ENCODE results near the gene GTF3C6.

DNA sequence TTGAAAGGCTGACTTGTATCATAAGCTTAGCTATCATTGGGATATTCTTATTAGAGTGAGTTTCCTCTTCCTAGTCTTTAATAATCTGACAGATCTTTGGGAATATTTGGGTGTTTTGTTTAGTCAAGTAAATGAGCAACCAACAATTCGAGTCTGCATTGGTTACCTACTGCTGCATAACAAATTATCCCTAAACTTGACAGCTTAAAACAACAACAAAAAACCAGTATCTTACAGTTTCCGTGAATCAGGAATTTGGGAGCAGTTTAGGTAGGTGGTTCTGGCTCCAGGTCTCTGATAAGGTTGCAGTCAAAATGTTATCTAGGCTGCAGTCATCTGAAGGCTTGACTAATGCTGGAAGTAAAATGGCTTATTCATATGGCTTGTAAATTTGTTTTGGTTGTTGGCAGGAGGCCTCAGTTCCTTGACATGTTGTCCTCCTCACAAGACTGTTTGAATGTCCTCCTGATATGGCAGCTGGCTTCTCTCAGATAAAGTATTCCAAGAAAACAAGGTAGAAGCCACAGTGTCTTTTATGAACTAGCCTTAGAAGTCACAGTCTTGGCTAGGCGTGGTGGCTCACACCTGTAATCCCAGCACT, 7.2 kb downstream of the GTF3C6 start:
- TF ChIP-seq CTCF (IDR thresholded peaks at IDR 0.05) (no peak), POLR2AphosphoS5 (IDR thresholded peaks at IDR 0.05; ENCODE audit: insufficient read depth in 1 of 2, low read depth in 1 of 2) (no peak)
